Neural progenitor cell (in vitro differentiated cells): ENCODE measurements around the gene BMS1. TPM values are rescaled to one million over a fixed set of nuclear protein-coding genes. Genes with fewer than 3 reads are reported as not detected.

Experiments
- DNase-seq: peaks from one replicate; pipeline ENCODE4 v3.0.0-alpha.2; 2016; ENCODE audit warnings: low spot score
- H2AFZ ChIP-seq: fragments of 200-600 bp; sonication (generic); replicated peaks from 2 replicates; pipeline ENCODE4 v1.6.1; 2016; ENCODE audit warnings: antibody characterized with exemption
- H3F3A ChIP-seq: fragments of 200-600 bp; sonication (generic); 2 replicates; pipeline ENCODE4 v1.6.1; 2016; ENCODE audit warnings: antibody characterized with exemption, low read depth
- H3K27ac ChIP-seq: fragments of 200-600 bp; sonication (generic); 2 replicates; pipeline ENCODE4 v1.5.1; 2016; ENCODE audit warnings: mild to moderate bottlenecking
- H3K27me3 ChIP-seq: fragments of 200-600 bp; sonication (generic); 2 replicates; pipeline ENCODE4 v1.6.1; 2016; ENCODE audit warnings: mild to moderate bottlenecking, moderate library complexity
- H3K36me3 ChIP-seq: fragments of 200-600 bp; sonication (generic); 2 replicates; pipeline ENCODE4 v1.5.1; 2016
- H3K4me1 ChIP-seq: fragments of 200-600 bp; sonication (generic); 2 replicates; pipeline ENCODE4 v1.6.1; 2016; ENCODE audit warnings: mixed run types
- H3K4me2 ChIP-seq: fragments of 200-600 bp; sonication (generic); 2 replicates; pipeline ENCODE4 v1.6.1; 2016
- H3K4me3 ChIP-seq: fragments of 200-600 bp; sonication (generic); 2 replicates; pipeline ENCODE4 v1.5.1; 2016
- H3K79me2 ChIP-seq: fragments of 200-600 bp; sonication (generic); 2 replicates; pipeline ENCODE4 v1.6.1; 2016; ENCODE audit warnings: low read depth
- H3K9ac ChIP-seq: fragments of 200-600 bp; sonication (generic); 2 replicates; pipeline ENCODE4 v1.6.1; 2016
- H3K9me3 ChIP-seq: fragments of 200-600 bp; sonication (generic); 2 replicates; pipeline ENCODE4 v1.5.1; 2016; ENCODE audit warnings: low read depth
- H4K20me1 ChIP-seq: fragments of 200-600 bp; sonication (generic); 2 replicates; pipeline ENCODE4 v1.6.1; 2016; ENCODE audit warnings: low read depth
- H3K27ac Mint-ChIP-seq: 3 replicates; pipeline ENCODE4 v1.8.0; 2021; ENCODE audit warnings: mixed read lengths
- H3K27me3 Mint-ChIP-seq: 2 replicates; pipeline ENCODE4 v1.8.0; 2022; ENCODE audit warnings: low read depth, mild to moderate bottlenecking, inconsistent platforms, moderate library complexity, mixed read lengths; ENCODE audit not compliant: insufficient read depth
- H3K36me3 Mint-ChIP-seq: 3 replicates; pipeline ENCODE4 v1.8.0; 2021; ENCODE audit warnings: mixed read lengths
- H3K4me1 Mint-ChIP-seq: 3 replicates; pipeline ENCODE4 v1.8.0; 2021; ENCODE audit warnings: mixed read lengths
- H3K4me3 Mint-ChIP-seq: 3 replicates; pipeline ENCODE4 v1.8.0; 2021; ENCODE audit warnings: mild to moderate bottlenecking, moderate library complexity, mixed read lengths
- H3K9me3 Mint-ChIP-seq: 3 replicates; pipeline ENCODE4 v1.8.0; 2020; ENCODE audit warnings: mixed read lengths
- CTCF ChIP-seq: fragments of 200-600 bp; sonication (generic); IDR thresholded peaks from 2 replicates; pipeline ENCODE4 v1.5.1; 2017; ENCODE audit warnings: antibody characterized with exemption, mild to moderate bottlenecking
- EZH2 ChIP-seq: fragments of 200-600 bp; sonication (generic); IDR thresholded peaks from 2 replicates; pipeline ENCODE4 v1.6.1; 2017; ENCODE audit warnings: antibody characterized with exemption, mild to moderate bottlenecking, moderate library complexity
- EZH2phosphoT487 ChIP-seq: fragments of 200-600 bp; sonication (generic); IDR thresholded peaks from 2 replicates; pipeline ENCODE4 v1.6.1; 2017; ENCODE audit warnings: antibody characterized with exemption
- total RNA-seq: library from RNA; depleted of rRNA; stranded (reverse); fragments of >200 nt; gene quantifications from 2 replicates; pipeline ENCODE4 v1.2.3, GENCODE V29; 2015; ENCODE audit warnings: low replicate concordance

Gene BMS1
- total RNA-seq, 1 donor from 2014 or later = 34.5 TPM

- H3K27ac Mint-ChIP-seq = no peak overlapping the region
- H3F3A ChIP-seq = no peaks in the 10 kb centered on the region
- H3K36me3 ChIP-seq = no peaks in the 10 kb centered on the region
- H3K4me1 Mint-ChIP-seq = peaks cover 9% of the 10 kb centered on the region
- no peak overlapping the region for H3K4me2 ChIP-seq
- H3K27me3 Mint-ChIP-seq = peaks cover 5% of the 10 kb centered on the region
- no peak overlapping the region for H3K9ac ChIP-seq
- H4K20me1 ChIP-seq = no peaks in the 10 kb centered on the region
- no peak for DNase-seq
- H3K36me3 Mint-ChIP-seq = no peaks in the 10 kb centered on the region
- no peak overlapping the region for H2AFZ ChIP-seq
- no peak overlapping the region for H3K4me3 Mint-ChIP-seq
- H3K27ac ChIP-seq = no peak overlapping the region
- no peaks in the 10 kb centered on the region for H3K79me2 ChIP-seq
- peaks cover 16% of the 10 kb centered on the region for H3K9me3 Mint-ChIP-seq
- H3K4me3 ChIP-seq = no peak overlapping the region
- no peak for TF ChIP-seq EZH2phosphoT487
- no peaks in the 10 kb centered on the region for H3K27me3 ChIP-seq
- H3K4me1 ChIP-seq = no peaks in the 10 kb centered on the region
- H3K9me3 ChIP-seq = no peaks in the 10 kb centered on the region
Measured at GRCh38 chr10:42877496-42878030, 95.0 kb downstream of the BMS1 start.

GRCh38 chr10:42878134-42878820 is 95.7 kb downstream of the BMS1 start:
- Mint-ChIP-seq H3K4me3 (no peak overlapping the region), H3K36me3 (no peaks in the 10 kb centered on the region), H3K4me1 (peaks cover 9% of the 10 kb centered on the region), H3K27me3 (peaks cover 5% of the 10 kb centered on the region), H3K9me3 (peaks cover 23% of the 10 kb centered on the region), H3K27ac (no peak overlapping the region)
- H3K27ac ChIP-seq = no peak overlapping the region
- no peaks in the 10 kb centered on the region for H3K27me3 ChIP-seq
- no peaks in the 10 kb centered on the region for H3K36me3 ChIP-seq
- H3K4me3 ChIP-seq = no peak overlapping the region
- H3K9me3 ChIP-seq = no peaks in the 10 kb centered on the region
- no peaks in the 10 kb centered on the region for H3K79me2 ChIP-seq
- DNase-seq = no peak
- H3K4me1 ChIP-seq = no peaks in the 10 kb centered on the region
- no peak overlapping the region for H3K9ac ChIP-seq
- no peaks in the 10 kb centered on the region for H4K20me1 ChIP-seq
- no peak for TF ChIP-seq EZH2phosphoT487
- no peak for TF ChIP-seq CTCF
- no peak for TF ChIP-seq EZH2
- H3K4me2 ChIP-seq = no peak overlapping the region
- H2AFZ ChIP-seq = no peak overlapping the region
- H3F3A ChIP-seq = no peaks in the 10 kb centered on the region

GRCh38 chr10:42878821-42879195 is 96.2 kb downstream of the BMS1 start:
- Mint-ChIP-seq H3K36me3 (no peaks in the 10 kb centered on the region), H3K4me3 (no peak overlapping the region), H3K4me1 (peaks cover 9% of the 10 kb centered on the region), H3K27ac (no peak overlapping the region), H3K9me3 (peaks cover 25% of the 10 kb centered on the region), H3K27me3 (peaks cover 3% of the 10 kb centered on the region)
- H3K27me3 ChIP-seq = no peaks in the 10 kb centered on the region
- H3K36me3 ChIP-seq = no peaks in the 10 kb centered on the region
- no peak overlapping the region for H3K27ac ChIP-seq
- H3K9me3 ChIP-seq = no peaks in the 10 kb centered on the region
- H2AFZ ChIP-seq = no peak overlapping the region
- no peaks in the 10 kb centered on the region for H3F3A ChIP-seq
- no peaks in the 10 kb centered on the region for H3K4me1 ChIP-seq
- no peaks in the 10 kb centered on the region for H3K79me2 ChIP-seq
- H4K20me1 ChIP-seq = no peaks in the 10 kb centered on the region
- no peak overlapping the region for H3K4me2 ChIP-seq
- TF ChIP-seq CTCF (no peak), EZH2 (no peak)
- H3K4me3 ChIP-seq = no peak overlapping the region
- DNase-seq = no peak
- no peak overlapping the region for H3K9ac ChIP-seq
